ENCODE measurements around the gene NUP85. TPM values are rescaled to one million over a fixed set of nuclear protein-coding genes. Genes with fewer than 3 reads are reported as not detected.
A peak's percentile ranks its signal among the peaks of the same experiment; 100 is the strongest.

NUP85 gene
- total and polyA plus RNA-seq, 4 donors, result 40.4 to 69.5 (median 46.1) TPM

- ATAC-seq (ENCODE audit: insufficient read depth, low FRiP score), result no peak
These were observed 24.4 kb upstream of the NUP85 start for GRCh38 chr17:75181110-75181509.

GRCh38 chr17:75181608-75182318, 23.7 kb upstream of the NUP85 start:
- Histone ChIP-seq H3K4me1 (ENCODE audit: control insufficient read depth in 5 of 5, insufficient read depth in 5 of 5, low read length in 5 of 5) (peaks cover 0 to 7% (median 0%) of the 10 kb centered on the region in 5 donors), H3K9ac (ENCODE audit: insufficient read depth in 1 of 2, low read length in 2 of 2) (peak overlapping the region; percentile 57 to 85), H3K27ac (ENCODE audit: low read depth in 1 of 2, low read length in 1 of 2) (peak overlapping the region; percentile 97 to 100), H3K4me3 (peak overlapping the region; percentile 86), H3K9me3 (ENCODE audit: control insufficient read depth in 4 of 4, insufficient read depth in 3 of 4, low read length in 3 of 4) (no peaks in the 10 kb centered on the region), H3K36me3 (ENCODE audit: control insufficient read depth in 4 of 4, insufficient read depth in 4 of 4, low read length in 4 of 4) (peaks cover 0 to 13% (median 7%) of the 10 kb centered on the region in 4 donors), H3K27me3 (ENCODE audit: control insufficient read depth in 3 of 3, insufficient read depth in 3 of 3, low read length in 2 of 3) (no peaks in the 10 kb centered on the region)
- ATAC-seq (ENCODE audit: insufficient read depth, low FRiP score), result no peak
- no peak for TF ChIP-seq CTCF (IDR thresholded peaks at IDR 0.05; ENCODE audit: control extremely low read depth, extremely low read depth)
- DNase-seq, result peak in 2 of 3 donors; percentile 15 to 39
- WGBS, 2 donors, result 0% methylated on average over 32 to 34 of the region's 34 CpGs

More at GRCh38 chr17:75181110-75181509, 24.4 kb upstream of the NUP85 start:
- no peaks in the 10 kb centered on the region for H3K27me3 ChIP-seq (ENCODE audit: control insufficient read depth in 3 of 3, insufficient read depth in 3 of 3, low read length in 2 of 3)
- DNase-seq, result peak in 1 of 3 donors; percentile 6
- no peak for TF ChIP-seq CTCF (IDR thresholded peaks at IDR 0.05; ENCODE audit: control extremely low read depth, extremely low read depth)
- H3K4me3 ChIP-seq, result no peak overlapping the region
- WGBS, 2 donors, result 9 to 10% methylated on average over 8 of the region's 8 CpGs
- H3K4me1 ChIP-seq (ENCODE audit: control insufficient read depth in 5 of 5, insufficient read depth in 5 of 5, low read length in 5 of 5), result peaks cover 0 to 7% (median 0%) of the 10 kb centered on the region in 5 donors
- H3K27ac ChIP-seq (ENCODE audit: low read depth in 1 of 2, low read length in 1 of 2), result no peak overlapping the region
- H3K36me3 ChIP-seq (ENCODE audit: control insufficient read depth in 4 of 4, insufficient read depth in 4 of 4, low read length in 4 of 4), result peaks cover under 1 to 18% (median 8%) of the 10 kb centered on the region in 4 donors
- H3K9ac ChIP-seq (ENCODE audit: insufficient read depth in 1 of 2, low read length in 2 of 2), result peak overlapping the region in 1 of 2 donors; percentile 57
- H3K9me3 ChIP-seq (ENCODE audit: control insufficient read depth in 4 of 4, insufficient read depth in 3 of 4, low read length in 3 of 4), result no peaks in the 10 kb centered on the region

GRCh38 chr17:75182319-75182568, 23.2 kb upstream of the NUP85 start:
- TF ChIP-seq CTCF (IDR thresholded peaks at IDR 0.05; ENCODE audit: control extremely low read depth, extremely low read depth), result no peak
- peaks cover 0 to 13% (median 6%) of the 10 kb centered on the region in 4 donors for H3K36me3 ChIP-seq (ENCODE audit: control insufficient read depth in 4 of 4, insufficient read depth in 4 of 4, low read length in 4 of 4)
- ATAC-seq (ENCODE audit: insufficient read depth, low FRiP score), result no peak
- H3K4me1 ChIP-seq (ENCODE audit: control insufficient read depth in 5 of 5, insufficient read depth in 5 of 5, low read length in 5 of 5), result peaks cover 0 to 7% (median 0%) of the 10 kb centered on the region in 5 donors
- no peaks in the 10 kb centered on the region for H3K27me3 ChIP-seq (ENCODE audit: control insufficient read depth in 3 of 3, insufficient read depth in 3 of 3, low read length in 2 of 3)
- DNase-seq, result no peak
- peak overlapping the region; percentile 97 to 100 for H3K27ac ChIP-seq (ENCODE audit: low read depth in 1 of 2, low read length in 1 of 2)
- no peaks in the 10 kb centered on the region for H3K9me3 ChIP-seq (ENCODE audit: control insufficient read depth in 4 of 4, insufficient read depth in 3 of 4, low read length in 3 of 4)
- 0% methylated on average over 28 to 33 of the region's 33 CpGs for WGBS, 2 donors
- H3K4me3 ChIP-seq, result peak overlapping the region; percentile 86
- peak overlapping the region in 1 of 2 donors; percentile 85 for H3K9ac ChIP-seq (ENCODE audit: insufficient read depth in 1 of 2, low read length in 2 of 2)

All from lung (tissue), 12 donors.